HepG2 (cell line): ENCODE measurements around the gene MSI2. TPM values are rescaled to one million over a fixed set of nuclear protein-coding genes. Genes with fewer than 3 reads are reported as not detected.
A peak's percentile ranks its signal among the peaks of the same experiment; 100 is the strongest.

Source experiments
- ATAC-seq: fragments of 200-7000 bp; cut with Tn5 transposase; 3 replicates; pipeline ENCODE4 v1.9.1; 2020; ENCODE audit warnings: mild to moderate bottlenecking, moderate library complexity
- BruUV-seq: library from RNA; stranded (reverse); fragments of 400-500 nt; replicated peaks from 2 replicates; lab custom pipeline; 2021; lab: Mats Ljungman, UMichigan
- CTCF ChIA-PET: fragments of 300-600 bp; formaldehyde crosslinking; extraction: SDS; loops from one replicate; lab custom pipeline; 2021; ENCODE audit warnings: low total read pairs, inconsistent platforms, low intra/inter-chr PET ratio; lab: Yijun Ruan, JAX
- POLR2A ChIA-PET: fragments of 350-600 bp; sonication (Branson Sonifier 250); formaldehyde crosslinking; loops from one replicate; lab custom pipeline; 2020; ENCODE audit warnings: antibody characterized with exemption, inconsistent platforms; lab: Yijun Ruan, JAX
- DNase-seq: peaks from one replicate; pipeline ENCODE4 v3.0.0-alpha.2; 2015; ENCODE audit warnings: low spot score
- FAIRE-seq: peaks from 3 replicates; lab custom pipeline; 2011; peaks lifted over from hg19 to GRCh38; lab: Jason Lieb, UNC
- H2AFZ ChIP-seq: one replicate; pipeline ENCODE4 v1.6.1; 2011; ENCODE audit warnings: low read length, inconsistent platforms
- H3K27ac ChIP-seq: fragments of 300-600 bp; 3 replicates; pipeline ENCODE4 v1.8.0; 2011; ENCODE audit warnings: mixed run types, mild to moderate bottlenecking, mixed read lengths, low read length, inconsistent platforms; ENCODE audit not compliant: insufficient read depth; ENCODE audit errors: extremely low read length
- H3K27me3 ChIP-seq, 2 experiments: fragments of 200-600 bp in 1 of 2; 2 replicates in 1 of 2; 3 replicates in 1 of 2; pipeline versions ENCODE4 v1.6.0 to v1.8.0; 2011; ENCODE audit warnings: low read length in 2 of 2, mild to moderate bottlenecking in 2 of 2, moderate library complexity in 2 of 2, inconsistent platforms in 1 of 2; ENCODE audit not compliant: insufficient read depth in 2 of 2, control insufficient read depth in 1 of 2
- H3K36me3 ChIP-seq, 2 experiments: fragments of 200-600 bp in 1 of 2; replicated peaks in 1 of 2; 2 replicates in 1 of 2; 3 replicates in 1 of 2; pipeline versions ENCODE4 v1.5.1 to v1.8.0; 2011; ENCODE audit warnings: low read length in 2 of 2, inconsistent platforms in 1 of 2; ENCODE audit not compliant: insufficient read depth in 2 of 2, control insufficient read depth in 1 of 2
- H3K4me1 ChIP-seq: 2 replicates; pipeline ENCODE4 v1.5.1; 2012; ENCODE audit warnings: low read length, inconsistent platforms; ENCODE audit not compliant: insufficient read depth
- H3K4me2 ChIP-seq: 2 replicates; pipeline ENCODE4 v1.6.0; 2011; ENCODE audit warnings: low read depth, low read length, inconsistent platforms
- H3K4me3 ChIP-seq, 3 experiments: fragments of 200-600 bp in 1 of 3; sonication (generic), shearing (Covaris generic) in 1 of 3; replicated peaks in 1 of 3; 2 replicates each; pipeline ENCODE4 v1.5.1; 2011 to 2016; ENCODE audit warnings: low read length in 3 of 3, inconsistent platforms in 2 of 3, low read depth in 2 of 3, mild to moderate bottlenecking in 2 of 3, control low read depth in 1 of 3, mixed read lengths in 1 of 3; ENCODE audit not compliant: insufficient read depth in 1 of 3
- H3K79me2 ChIP-seq: one replicate; pipeline ENCODE4 v1.6.1; 2011; ENCODE audit warnings: low read length, inconsistent platforms; ENCODE audit not compliant: insufficient read depth
- H3K9ac ChIP-seq: 2 replicates; pipeline ENCODE4 v1.6.0; 2011; ENCODE audit warnings: mild to moderate bottlenecking, low read depth, low read length, inconsistent platforms; ENCODE audit not compliant: insufficient read depth
- H3K9me3 ChIP-seq: 2 replicates; pipeline ENCODE4 v1.5.1; 2012; ENCODE audit warnings: mild to moderate bottlenecking, low read length
- H4K20me1 ChIP-seq: 2 replicates; pipeline ENCODE4 v1.6.0; 2011; ENCODE audit warnings: inconsistent platforms, mild to moderate bottlenecking, low read length, moderate library complexity; ENCODE audit not compliant: insufficient read depth
- CTCF ChIP-seq: sonication (generic); formaldehyde crosslinking; IDR thresholded peaks from 2 replicates; pipeline ENCODE4 v1.5.0; 2020; ENCODE audit warnings: mild to moderate bottlenecking, missing genetic modification reagents, moderate library complexity
- RAD21 ChIP-seq: fragments of 450-650 bp; formaldehyde crosslinking; IDR thresholded peaks from 2 replicates; pipeline ENCODE4 v1.5.0; 2020; ENCODE audit warnings: mild to moderate bottlenecking
- SMC3 ChIP-seq: IDR thresholded peaks from 2 replicates; pipeline ENCODE4 v1.6.1; 2011; ENCODE audit warnings: low read length, improper control_type of control experiment
- ZBED4 ChIP-seq: sonication (generic); formaldehyde crosslinking; IDR thresholded peaks from 2 replicates; pipeline ENCODE4 v1.4.0; 2020; ENCODE audit warnings: missing genetic modification reagents, borderline replicate concordance
- ZNF687 ChIP-seq: sonication (generic); formaldehyde crosslinking; IDR thresholded peaks from 2 replicates; pipeline ENCODE4 v1.5.1; 2020; ENCODE audit warnings: mild to moderate bottlenecking, missing genetic modification reagents, moderate library complexity
- WGBS: methylation state at CpG from one replicate; pipeline ENCODE4 v1.1.6; 2017; ENCODE audit warnings: low lambda C conversion rate; 5-methylcytosine and 5-hydroxymethylcytosine counted together
- in situ Hi-C: cut with HindIII; loops from 2 replicates; pipeline ENCODE4 v1.10.0; 2017; ENCODE audit warnings: low pct_unique_long_range_greater_than_20kb; ENCODE audit not compliant: extremely low pct_ligation_motif_present
- intact Hi-C: fragments of 100-400 bp; cut with micrococcal nuclease; formaldehyde crosslinking; loops from one replicate; pipeline ENCODE4 v1.10.0; 2022; ENCODE audit not compliant: unreplicated experiment
- polyA plus RNA-seq, 8 experiments: library from polyadenylated mRNA; depleted of rRNA in 3 of 8; stranded (reverse) in 7 of 8; unstranded in 1 of 8; fragments of >200 nt; fragmentation: Illumina TruSeq in 4 of 8; extraction: Trizol in 4 of 8; gene quantifications; 2 replicates each; pipeline versions ENCODE4 v1.2.1 to v1.2.3, GENCODE V29; 2011 to 2016; ENCODE audit warnings: low read depth in 4 of 8, missing spikeins in 1 of 8, mixed read lengths in 1 of 8; ENCODE audit not compliant: insufficient read depth in 1 of 8
- total RNA-seq, 5 experiments: library from RNA; depleted of rRNA; stranded (reverse); fragments of >200 nt; fragmentation: Illumina TruSeq; extraction: Trizol; gene quantifications; 2 replicates each; pipeline ENCODE4 v1.2.3, GENCODE V29; 2016; ENCODE audit warnings: low read depth in 1 of 5

MSI2 gene
- total and polyA plus RNA-seq, 2 of the 13 experiments (the other 11 are each of a cell fraction or from before 2014, with no cell fraction given), result 77.5 to 78.4 TPM

- no TSS peak for BruUV-seq
- CTCF ChIA-PET, result interaction anchor here (2.8 kb wide), 1 partner anchor 159 kb away, joined by 20 read pairs; no protein-coding TSS in a partner anchor
- no peak for TF ChIP-seq ZBED4 (CRISPR knock-in tag)
- TF ChIP-seq CTCF, result peak; percentile 44
- 0 out of 2 replicates have a peak, but pooled peaks have one; percentile 37 for TF ChIP-seq RAD21
- TF ChIP-seq ZNF687, result 0 out of 2 replicates have a peak, but pooled peaks have one; percentile 13
- TF ChIP-seq SMC3, result peak; percentile 22; the same call in 1 of the 2 replicates
These were observed 145.5 kb downstream of the MSI2 start for GRCh38 chr17:57401556-57402488.

More at GRCh38 chr17:57401556-57402488, 145.5 kb downstream of the MSI2 start:
- no peak overlapping the region for H3K27ac ChIP-seq
- ATAC-seq, result 0 out of 3 replicates have a peak, but pooled peaks have one; percentile 10
- H3K27me3 ChIP-seq, result no peaks in the 10 kb centered on the region
- in situ Hi-C loops, result no loop called here
- no peak overlapping the region for H3K9ac ChIP-seq
- H3K79me2 ChIP-seq, result peaks cover 19% of the 10 kb centered on the region
- peak; percentile 27 for DNase-seq
- intact Hi-C loops, result loop anchor here (10.0 kb wide), 1 partner anchor 117 kb away; no protein-coding TSS in a partner anchor
- WGBS, result 93% methylated on average over 13 of the region's 15 CpGs
- no peak overlapping the region for H3K4me2 ChIP-seq
- POLR2A ChIA-PET, result no interaction called here
- FAIRE-seq, result no peak
- no peaks in the 10 kb centered on the region for H4K20me1 ChIP-seq
- peaks cover 21 to 52% of the 10 kb centered on the region in 2 experiments for H3K36me3 ChIP-seq
- H3K9me3 ChIP-seq, result no peaks in the 10 kb centered on the region
- H3K4me1 ChIP-seq, result peaks cover 40% of the 10 kb centered on the region
- H3K4me3 ChIP-seq, result no peak overlapping the region
- H2AFZ ChIP-seq, result no peak overlapping the region
